RPMI8226 (cell line): ENCODE measurements around the gene APOBEC3G.
"Not testable (repeated sequence)": the region's sequence is repeated elsewhere in the genome, so short reads cannot be mapped to it uniquely, and the experiment has no call there.

Experiments
- DNase-seq: peaks from one replicate; pipeline ENCODE4 v3.0.0-alpha.2; 2015

Gene APOBEC3G

GRCh38 chr22:39077026-39077840, at the start of gene APOBEC3G:
Gene APOBEC3G, plus strand, starts transcription at chr22:39077275. Its CDS starts 87 bp downstream, at chr22:39077362.
- DNase-seq = peak; percentile 81

- DNase-seq = no peak
Observed at GRCh38 chr22:39027717-39028116, 49.4 kb upstream of the APOBEC3G start.

- DNase-seq = no peak
Observed at GRCh38 chr22:39028281-39028680, 48.8 kb upstream of the APOBEC3G start.

DNA sequence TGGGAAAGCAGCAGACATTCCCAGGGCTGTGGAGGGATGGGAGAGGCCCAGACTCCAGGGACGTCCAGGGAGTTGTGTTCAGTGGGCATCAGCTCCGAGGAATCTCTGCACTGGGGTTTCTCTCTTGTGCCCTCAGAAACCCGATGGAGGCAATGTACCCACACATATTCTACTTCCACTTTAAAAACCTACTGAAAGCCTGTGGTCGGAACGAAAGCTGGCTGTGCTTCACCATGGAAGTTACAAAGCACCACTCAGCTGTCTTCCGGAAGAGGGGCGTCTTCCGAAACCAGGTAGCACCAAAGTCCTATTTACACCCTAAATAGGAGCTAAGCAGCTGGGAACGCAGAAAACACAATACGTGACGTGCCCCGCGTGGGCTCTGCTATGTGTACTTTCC, 47.8 kb upstream of the APOBEC3G start:
- no peak for DNase-seq

DNA sequence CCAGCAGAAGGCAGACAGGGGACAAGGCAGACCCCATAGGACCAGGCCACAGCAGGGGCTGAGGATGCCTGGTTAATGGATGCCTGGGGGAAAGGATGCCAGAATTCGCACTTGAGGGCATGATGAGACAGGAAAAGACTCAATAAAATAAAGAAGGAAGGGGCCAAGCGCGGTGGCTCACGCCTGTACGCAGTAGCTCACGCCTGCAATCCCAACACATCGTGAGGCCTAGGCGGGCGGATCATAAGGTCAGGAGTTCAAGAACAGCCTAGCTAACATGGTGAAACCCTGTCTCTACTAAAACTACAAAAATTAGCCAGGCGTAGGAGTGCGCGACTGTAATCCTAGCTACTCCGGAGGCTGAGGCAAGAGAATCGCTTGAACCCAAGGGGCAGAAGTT, 46.4 kb upstream of the APOBEC3G start:
- DNase-seq = no peak

- not testable (repeated sequence) for DNase-seq
Observed at GRCh38 chr22:39031434-39032295, 45.4 kb upstream of the APOBEC3G start.

DNA sequence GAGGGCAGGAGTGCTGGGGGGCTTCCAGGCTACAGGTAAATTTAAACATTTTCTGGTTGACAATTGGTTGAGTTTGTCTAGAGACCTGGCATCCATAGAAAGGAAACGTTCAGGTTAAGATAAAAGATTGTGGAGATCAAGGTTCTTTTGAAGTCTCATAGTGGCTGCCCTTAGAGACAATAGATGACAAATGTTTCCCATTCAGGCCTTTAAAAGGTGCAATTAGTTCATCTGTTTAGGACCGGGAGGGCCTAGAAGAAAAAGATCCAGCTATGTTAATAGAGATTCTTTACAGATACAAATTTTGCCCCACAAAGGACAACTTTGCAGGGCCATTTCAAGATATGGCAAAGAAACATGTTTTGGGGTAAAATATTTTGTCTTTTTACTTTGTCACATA, 40.0 kb upstream of the APOBEC3G start:
- not testable (repeated sequence) for DNase-seq

GRCh38 chr22:39039306-39040126, 37.6 kb upstream of the APOBEC3G start:
- no peak for DNase-seq

DNA sequence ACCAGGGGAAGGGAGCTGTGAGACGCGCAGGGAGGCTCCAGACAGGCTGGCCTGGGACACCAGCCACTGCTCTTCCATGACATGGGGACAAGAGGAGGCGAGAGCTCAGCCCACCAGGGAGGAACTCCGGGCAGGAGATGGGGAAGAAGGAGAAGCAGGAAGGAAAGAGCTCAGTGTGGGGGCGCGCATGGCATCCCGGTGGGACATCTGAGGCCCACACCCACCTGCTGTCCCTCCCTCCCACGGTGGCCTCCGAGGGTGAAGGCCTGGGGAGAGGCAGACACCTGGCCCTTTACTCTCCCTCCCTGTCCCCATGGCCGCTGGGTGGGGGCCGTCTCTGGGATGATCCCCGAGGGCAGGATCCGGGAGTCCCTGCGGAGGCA, 36.9 kb upstream of the APOBEC3G start:
- DNase-seq = not testable (repeated sequence)

DNA sequence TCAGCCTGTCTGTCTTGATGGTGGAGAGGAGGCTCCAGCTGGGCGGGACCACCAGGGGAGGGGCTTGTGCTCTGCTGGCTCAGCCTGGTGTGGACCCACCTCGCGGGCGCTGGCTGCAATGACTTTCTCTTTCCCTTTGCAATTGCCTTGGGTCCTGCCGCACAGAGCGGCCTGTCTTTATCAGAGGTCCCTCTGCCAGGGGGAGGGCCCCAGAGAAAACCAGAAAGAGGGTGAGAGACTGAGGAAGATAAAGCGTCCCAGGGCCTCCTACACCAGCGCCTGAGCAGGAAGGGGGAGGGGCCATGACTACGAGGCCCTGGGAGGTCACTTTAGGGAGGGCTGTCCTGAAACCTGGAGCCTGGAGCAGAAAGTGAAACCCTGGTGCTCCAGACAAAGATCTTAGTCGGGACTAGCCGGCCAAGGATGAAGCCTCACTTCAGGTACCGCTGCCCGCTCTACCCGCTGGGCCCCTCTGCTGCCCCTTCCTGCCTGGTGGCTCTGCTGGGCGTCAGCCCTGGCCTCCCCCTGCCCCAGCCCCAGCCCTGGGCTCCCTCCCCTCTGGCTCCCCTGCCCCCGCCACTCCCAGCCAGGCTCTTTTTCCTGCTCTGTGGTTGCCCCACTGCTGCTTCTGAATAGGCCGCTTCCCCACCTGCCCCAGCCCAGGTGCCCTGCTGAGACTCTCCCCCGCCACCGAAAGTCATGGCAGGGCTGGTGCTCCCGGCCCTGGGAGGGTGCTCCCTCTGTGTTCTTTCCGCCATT, 36.4 kb upstream of the APOBEC3G start, which contains the start of gene APOBEC3F:
TSS of gene APOBEC3F (plus strand) at position 327 of the 759 bp plus-strand sequence. CDS start at position 424, 97 bp downstream.
- DNase-seq = peak; percentile 72

GRCh38 chr22:39041908-39042307, 35.2 kb upstream of the APOBEC3G start:
- no peak for DNase-seq

GRCh38 chr22:39043063-39043462, 34.0 kb upstream of the APOBEC3G start:
- DNase-seq = not testable (repeated sequence)

GRCh38 chr22:39045136-39045535, 31.9 kb upstream of the APOBEC3G start:
- not testable (repeated sequence) for DNase-seq

DNA sequence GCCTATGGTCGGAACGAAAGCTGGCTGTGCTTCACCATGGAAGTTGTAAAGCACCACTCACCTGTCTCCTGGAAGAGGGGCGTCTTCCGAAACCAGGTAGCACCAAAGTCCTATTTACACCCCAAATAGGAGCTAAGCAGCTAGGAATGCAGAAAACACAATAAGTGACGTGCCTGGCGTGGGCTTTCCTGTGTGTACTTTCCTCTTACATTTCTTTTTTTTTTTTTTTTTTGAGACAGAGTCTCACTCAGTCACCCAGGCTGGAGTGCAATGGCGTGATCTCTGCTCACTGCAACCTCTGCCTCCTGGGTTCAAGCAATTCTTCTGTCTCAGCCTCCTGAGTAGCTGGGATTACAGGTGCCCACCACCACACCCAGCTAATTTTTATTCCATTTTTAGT, 27.6 kb upstream of the APOBEC3G start:
- DNase-seq = not testable (repeated sequence)

DNA sequence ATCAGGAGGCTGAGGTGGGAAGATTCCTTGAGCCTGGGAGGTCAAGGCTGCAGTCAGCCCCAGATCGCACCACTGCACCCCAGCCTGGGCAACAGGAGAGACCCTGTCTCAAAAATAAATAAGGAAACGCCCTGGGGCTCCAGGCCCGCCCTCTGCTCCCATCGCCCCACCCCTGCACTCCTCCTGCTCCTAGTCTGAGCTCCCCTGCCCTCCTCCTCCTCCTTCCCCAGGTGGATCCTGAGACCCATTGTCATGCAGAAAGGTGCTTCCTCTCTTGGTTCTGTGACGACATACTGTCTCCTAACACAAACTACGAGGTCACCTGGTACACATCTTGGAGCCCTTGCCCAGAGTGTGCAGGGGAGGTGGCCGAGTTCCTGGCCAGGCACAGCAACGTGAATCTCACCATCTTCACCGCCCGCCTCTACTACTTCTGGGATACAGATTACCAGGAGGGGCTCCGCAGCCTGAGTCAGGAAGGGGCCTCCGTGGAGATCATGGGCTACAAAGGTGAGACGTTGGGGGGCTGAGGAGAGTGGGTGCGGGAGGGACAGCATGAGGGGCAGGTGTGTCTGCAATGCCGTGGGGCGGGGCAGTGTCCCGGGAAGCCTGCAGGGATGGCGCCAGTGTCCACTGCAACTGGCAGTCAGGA, 25.1 kb upstream of the APOBEC3G start:
- not testable (repeated sequence) for DNase-seq

- DNase-seq = no peak
Observed at GRCh38 chr22:39055658-39056057, 21.4 kb upstream of the APOBEC3G start.

- DNase-seq = not testable (repeated sequence)
Observed at GRCh38 chr22:39061290-39061689, 15.8 kb upstream of the APOBEC3G start.

DNA sequence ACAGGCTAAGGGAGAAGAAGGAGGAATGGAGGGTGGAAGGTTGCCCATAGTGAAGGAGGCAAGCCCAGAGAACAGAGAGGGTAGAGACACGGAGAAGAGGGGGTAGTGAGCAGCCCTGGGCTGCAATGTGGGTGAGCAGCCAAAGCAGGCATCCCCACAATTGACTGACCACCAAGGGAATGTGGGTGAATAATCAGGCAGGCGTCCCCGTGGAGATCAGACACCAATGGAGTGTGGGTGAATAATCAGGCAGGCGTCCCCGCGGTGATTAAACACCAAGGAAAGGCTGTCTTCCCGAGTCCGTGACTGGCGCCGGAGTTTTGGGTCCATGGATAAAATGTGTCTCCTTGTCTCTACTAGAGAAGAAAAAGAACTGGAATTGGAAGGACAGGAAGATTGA, 15.1 kb upstream of the APOBEC3G start:
- not testable (repeated sequence) for DNase-seq

DNA sequence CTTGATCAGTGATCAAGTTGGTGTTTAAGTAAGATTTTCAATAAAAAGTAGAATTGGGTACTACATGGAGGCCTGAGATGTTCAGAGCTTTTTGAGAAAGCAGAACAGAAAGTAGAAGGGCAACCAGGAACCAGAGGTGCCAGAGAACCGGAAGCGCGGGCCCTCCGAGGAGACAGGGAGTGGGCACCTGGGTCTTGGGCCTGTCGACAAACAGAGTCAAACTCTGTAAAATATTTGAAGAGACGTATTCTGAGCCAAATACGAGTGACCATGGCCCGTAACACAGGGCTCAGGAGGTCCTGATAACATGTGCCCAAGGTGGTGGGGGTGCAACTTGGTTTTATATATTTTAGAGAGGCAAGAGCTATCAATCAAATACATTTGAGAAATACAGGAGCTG, 13.2 kb upstream of the APOBEC3G start:
- DNase-seq = peak; percentile 15

- DNase-seq = not testable (repeated sequence)
Observed at GRCh38 chr22:39066442-39067276, 10.4 kb upstream of the APOBEC3G start.
